Lung (tissue), 12 donors: ENCODE data around the gene FADS6. TPM values are rescaled to one million over a fixed set of nuclear protein-coding genes. Genes with fewer than 3 reads are reported as not detected.

Experiments used
- ATAC-seq: fragments of 200-7000 bp; cut with Tn5 transposase; one replicate; pipeline ENCODE4 v1.9.1; 2020; ENCODE audit warnings: moderate number of reproducible peaks; ENCODE audit not compliant: insufficient read depth, low FRiP score
- DNase-seq, 3 donors: peaks; one replicate each; pipeline ENCODE4 v3.0.0-alpha.2; 2013 to 2017
- H3K27ac ChIP-seq, 2 donors: one replicate each; pipeline ENCODE4 v1.5.1; 2013; ENCODE audit warnings: mild to moderate bottlenecking in 2 of 2, moderate library complexity in 2 of 2, control low read depth in 1 of 2, inconsistent platforms in 1 of 2, low read depth in 1 of 2, low read length in 1 of 2
- H3K27me3 ChIP-seq, 3 donors: one replicate each; pipeline ENCODE4 v1.5.1; 2013; ENCODE audit warnings: low read length in 2 of 3; ENCODE audit not compliant: control insufficient read depth in 3 of 3, insufficient read depth in 3 of 3
- H3K36me3 ChIP-seq, 4 donors: one replicate each; pipeline ENCODE4 v1.5.1; 2013; ENCODE audit warnings: low read length in 4 of 4, mild to moderate bottlenecking in 1 of 4, moderate library complexity in 1 of 4; ENCODE audit not compliant: control insufficient read depth in 4 of 4, insufficient read depth in 4 of 4
- H3K4me1 ChIP-seq, 5 donors: one replicate each; pipeline ENCODE4 v1.5.1; 2013; ENCODE audit warnings: low read length in 5 of 5, mild to moderate bottlenecking in 2 of 5, moderate library complexity in 1 of 5; ENCODE audit not compliant: control insufficient read depth in 5 of 5, insufficient read depth in 5 of 5
- H3K4me3 ChIP-seq: one replicate; pipeline ENCODE4 v1.5.1; 2013; ENCODE audit warnings: mild to moderate bottlenecking, control low read depth, moderate library complexity
- H3K9ac ChIP-seq, 2 donors: one replicate each; pipeline ENCODE4 v1.5.1; 2013; ENCODE audit warnings: low read length in 2 of 2, control low read depth in 1 of 2; ENCODE audit not compliant: insufficient read depth in 1 of 2
- H3K9me3 ChIP-seq, 4 donors: one replicate each; pipeline ENCODE4 v1.5.1; 2013; ENCODE audit warnings: low read length in 3 of 4, mild to moderate bottlenecking in 1 of 4, moderate library complexity in 1 of 4; ENCODE audit not compliant: control insufficient read depth in 4 of 4, insufficient read depth in 3 of 4
- CTCF ChIP-seq: IDR thresholded peaks from 2 replicates; pipeline ENCODE4 v1.5.1; 2012; ENCODE audit warnings: mild to moderate bottlenecking; ENCODE audit errors: control extremely low read depth, extremely low read depth
- WGBS, 2 donors: extraction: QIAGEN DNeasy Blood & Tissue Kit; methylation state at CpG; one replicate each; pipeline ENCODE4 v1.1.7; 2013; 5-methylcytosine and 5-hydroxymethylcytosine counted together
- polyA plus RNA-seq, 2 donors: library from polyadenylated mRNA; stranded (reverse); fragments of 200-250 nt; gene quantifications; one replicate each; pipeline ENCODE4 v1.2.1, GENCODE V29; 2013
- total RNA-seq, 2 donors: library from RNA; depleted of rRNA in 1 of 2; stranded (reverse); fragments of >200 nt in 1 of 2; gene quantifications; one replicate each; pipeline ENCODE4 v1.2.1, GENCODE V29; 2014 to 2021
- donor health status: control.
- donor health status: control.
- donor health status: Bipolar disorder and iron deficiency.
- donor health status: healthy.
- donor health status: DM: yes; HTN: yes; CAD: no.

The FADS6 gene
- total and polyA plus RNA-seq, 4 donors = not detected

- no peak for DNase-seq
- TF ChIP-seq CTCF = no peak
- Histone ChIP-seq H3K9me3 (peaks cover 0 to 6% (median 0%) of the 10 kb centered on the region in 4 donors), H3K9ac (no peak overlapping the region), H3K4me3 (no peak overlapping the region), H3K36me3 (no peaks in the 10 kb centered on the region), H3K27me3 (peaks cover 6 to 67% (median 45%) of the 10 kb centered on the region in 3 donors), H3K4me1 (peaks cover 0 to 5% (median 0%) of the 10 kb centered on the region in 5 donors), H3K27ac (no peak overlapping the region)
- 84% methylated on average over 8 of the region's 8 CpGs for WGBS, 2 donors
- no peak for ATAC-seq
Observed at GRCh38 chr17:74853669-74854068, 39.8 kb downstream of the FADS6 start.

- WGBS, 2 donors = 3 to 15% methylated on average over 9 of the region's 9 CpGs
- peaks cover 0 to 6% (median 0%) of the 10 kb centered on the region in 4 donors for H3K9me3 ChIP-seq
- no peak for ATAC-seq
- H3K36me3 ChIP-seq = no peaks in the 10 kb centered on the region
- peaks cover 6 to 63% (median 42%) of the 10 kb centered on the region in 3 donors for H3K27me3 ChIP-seq
- H3K4me1 ChIP-seq = peaks cover 0 to 5% (median 0%) of the 10 kb centered on the region in 5 donors
- no peak overlapping the region for H3K4me3 ChIP-seq
- H3K9ac ChIP-seq = no peak overlapping the region
- H3K27ac ChIP-seq = no peak overlapping the region
- DNase-seq = no peak
- TF ChIP-seq CTCF = no peak
Observed at GRCh38 chr17:74853048-74853397, 40.4 kb downstream of the FADS6 start.

GRCh38 chr17:74852237-74853047 is 41.0 kb downstream of the FADS6 start:
- Histone ChIP-seq H3K9ac (no peak overlapping the region), H3K27ac (no peak overlapping the region), H3K9me3 (peaks cover 0 to 6% (median 0%) of the 10 kb centered on the region in 4 donors), H3K27me3 (peaks cover 6 to 57% (median 36%) of the 10 kb centered on the region in 3 donors), H3K4me3 (no peak overlapping the region), H3K4me1 (peaks cover 0 to 5% (median 0%) of the 10 kb centered on the region in 5 donors), H3K36me3 (no peaks in the 10 kb centered on the region)
- DNase-seq = peak in 2 of 3 donors; percentile 47 to 54
- TF ChIP-seq CTCF = no peak
- peak; percentile 57 for ATAC-seq
- WGBS, 2 donors = 10 to 12% methylated on average over 68 to 76 of the region's 76 CpGs
